HL-60 (cell line): ENCODE results near the gene FMR1NB.

Experiments
- POLR2AphosphoS5 ChIP-seq: IDR thresholded peaks from 2 replicates; pipeline ENCODE4 v1.6.1; 2012; ENCODE audit warnings: low read depth
- REST ChIP-seq: IDR thresholded peaks from 2 replicates; pipeline ENCODE4 v1.6.1; 2012; ENCODE audit warnings: low read depth; ENCODE audit not compliant: insufficient replicate concordance
- TF ChIP-seq, protein P1 (sequence below): IDR thresholded peaks from one replicate; pipeline ENCODE4 v1.5.1; 2011; ENCODE audit warnings: low read length, control low read depth, inconsistent platforms; ENCODE audit not compliant: insufficient read depth

DNA sequence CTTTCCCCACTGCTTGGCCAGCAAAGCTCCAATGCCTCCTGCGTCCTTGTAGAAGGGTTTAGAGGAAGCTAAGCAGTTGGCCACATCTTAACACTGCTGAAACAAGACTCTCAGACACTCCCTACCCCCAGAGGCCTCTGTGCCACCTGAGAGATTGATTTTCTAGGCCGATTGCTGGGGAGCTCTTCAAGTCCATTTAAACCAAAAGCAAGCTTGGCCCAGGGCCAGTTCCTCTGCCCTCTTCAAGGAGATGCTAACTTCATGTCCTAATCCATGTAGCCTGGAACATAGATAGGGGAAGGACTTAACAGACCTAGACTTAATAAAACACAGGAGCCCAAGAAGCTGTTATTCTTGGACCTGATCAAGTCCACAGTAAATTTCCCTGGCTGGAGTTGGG lies 27.2 kb upstream of the FMR1NB start:
- TF ChIP-seq, protein P1, sequence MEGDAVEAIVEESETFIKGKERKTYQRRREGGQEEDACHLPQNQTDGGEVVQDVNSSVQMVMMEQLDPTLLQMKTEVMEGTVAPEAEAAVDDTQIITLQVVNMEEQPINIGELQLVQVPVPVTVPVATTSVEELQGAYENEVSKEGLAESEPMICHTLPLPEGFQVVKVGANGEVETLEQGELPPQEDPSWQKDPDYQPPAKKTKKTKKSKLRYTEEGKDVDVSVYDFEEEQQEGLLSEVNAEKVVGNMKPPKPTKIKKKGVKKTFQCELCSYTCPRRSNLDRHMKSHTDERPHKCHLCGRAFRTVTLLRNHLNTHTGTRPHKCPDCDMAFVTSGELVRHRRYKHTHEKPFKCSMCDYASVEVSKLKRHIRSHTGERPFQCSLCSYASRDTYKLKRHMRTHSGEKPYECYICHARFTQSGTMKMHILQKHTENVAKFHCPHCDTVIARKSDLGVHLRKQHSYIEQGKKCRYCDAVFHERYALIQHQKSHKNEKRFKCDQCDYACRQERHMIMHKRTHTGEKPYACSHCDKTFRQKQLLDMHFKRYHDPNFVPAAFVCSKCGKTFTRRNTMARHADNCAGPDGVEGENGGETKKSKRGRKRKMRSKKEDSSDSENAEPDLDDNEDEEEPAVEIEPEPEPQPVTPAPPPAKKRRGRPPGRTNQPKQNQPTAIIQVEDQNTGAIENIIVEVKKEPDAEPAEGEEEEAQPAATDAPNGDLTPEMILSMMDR = no peak
- TF ChIP-seq POLR2AphosphoS5 (no peak), REST (no peak)
